Measurements from ENCODE around the gene SEMG1.

DNA sequence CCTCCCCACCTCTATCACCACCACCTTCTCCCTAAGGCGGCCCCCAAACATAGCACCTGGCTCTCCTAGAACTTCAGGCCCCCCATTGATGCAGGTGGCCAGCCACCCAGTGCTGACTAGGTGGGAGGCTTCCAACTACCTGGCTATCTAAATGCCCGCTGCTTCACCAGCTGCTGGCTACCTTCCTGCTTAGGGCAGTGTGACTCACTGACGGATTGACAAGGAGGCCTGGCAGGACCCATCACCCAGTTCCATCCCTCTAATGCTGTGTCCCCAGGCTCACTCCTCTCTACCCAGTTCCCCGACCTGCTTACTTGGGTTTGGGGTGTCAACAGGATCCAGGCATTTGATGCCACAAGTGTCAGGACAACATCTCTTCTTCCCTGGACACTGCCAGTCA is 46.4 kb downstream of the SEMG1 start:
- TF ChIP-seq, protein P1, sequence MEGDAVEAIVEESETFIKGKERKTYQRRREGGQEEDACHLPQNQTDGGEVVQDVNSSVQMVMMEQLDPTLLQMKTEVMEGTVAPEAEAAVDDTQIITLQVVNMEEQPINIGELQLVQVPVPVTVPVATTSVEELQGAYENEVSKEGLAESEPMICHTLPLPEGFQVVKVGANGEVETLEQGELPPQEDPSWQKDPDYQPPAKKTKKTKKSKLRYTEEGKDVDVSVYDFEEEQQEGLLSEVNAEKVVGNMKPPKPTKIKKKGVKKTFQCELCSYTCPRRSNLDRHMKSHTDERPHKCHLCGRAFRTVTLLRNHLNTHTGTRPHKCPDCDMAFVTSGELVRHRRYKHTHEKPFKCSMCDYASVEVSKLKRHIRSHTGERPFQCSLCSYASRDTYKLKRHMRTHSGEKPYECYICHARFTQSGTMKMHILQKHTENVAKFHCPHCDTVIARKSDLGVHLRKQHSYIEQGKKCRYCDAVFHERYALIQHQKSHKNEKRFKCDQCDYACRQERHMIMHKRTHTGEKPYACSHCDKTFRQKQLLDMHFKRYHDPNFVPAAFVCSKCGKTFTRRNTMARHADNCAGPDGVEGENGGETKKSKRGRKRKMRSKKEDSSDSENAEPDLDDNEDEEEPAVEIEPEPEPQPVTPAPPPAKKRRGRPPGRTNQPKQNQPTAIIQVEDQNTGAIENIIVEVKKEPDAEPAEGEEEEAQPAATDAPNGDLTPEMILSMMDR (IDR thresholded peaks at IDR 0.05; ENCODE audit: borderline replicate concordance, extremely low read depth, low read length, poor library complexity, severe bottlenecking), result no peak
- TF ChIP-seq EZH2 (IDR thresholded peaks at IDR 0.05; ENCODE audit: borderline replicate concordance, low read depth, low read length, severe bottlenecking), result no peak

Measured in DND-41 (cell line).